ENCODE results near the gene LILRB2.

GRCh38 chr19:54252243-54252642 is 28.7 kb downstream of the LILRB2 start:
- TF ChIP-seq CTCF (IDR thresholded peaks at IDR 0.05) (no peak), ZFX (IDR thresholded peaks at IDR 0.05; ENCODE audit: borderline replicate concordance) (no peak)

All from 22Rv1 (cell line).